M059J (cell line): ENCODE data around the gene C20orf204. TPM values are rescaled to one million over a fixed set of nuclear protein-coding genes. Genes with fewer than 3 reads are reported as not detected.
"Not testable (repeated sequence)": the region's sequence is repeated elsewhere in the genome, so short reads cannot be mapped to it uniquely, and the experiment has no call there.

ENCODE experiments used
- DNase-seq: peaks from one replicate; pipeline ENCODE4 v3.0.0-alpha.2; 2012; ENCODE audit warnings: low read depth
- total RNA-seq: library from RNA; depleted of rRNA; stranded (reverse); fragments of >200 nt; shearing (Covaris generic); gene quantifications from 2 replicates; pipeline ENCODE4 v1.2.3, GENCODE V29; 2014; rRNA removed

C20orf204 gene
- total RNA-seq, result 0.02 TPM in 2 replicates

DNA sequence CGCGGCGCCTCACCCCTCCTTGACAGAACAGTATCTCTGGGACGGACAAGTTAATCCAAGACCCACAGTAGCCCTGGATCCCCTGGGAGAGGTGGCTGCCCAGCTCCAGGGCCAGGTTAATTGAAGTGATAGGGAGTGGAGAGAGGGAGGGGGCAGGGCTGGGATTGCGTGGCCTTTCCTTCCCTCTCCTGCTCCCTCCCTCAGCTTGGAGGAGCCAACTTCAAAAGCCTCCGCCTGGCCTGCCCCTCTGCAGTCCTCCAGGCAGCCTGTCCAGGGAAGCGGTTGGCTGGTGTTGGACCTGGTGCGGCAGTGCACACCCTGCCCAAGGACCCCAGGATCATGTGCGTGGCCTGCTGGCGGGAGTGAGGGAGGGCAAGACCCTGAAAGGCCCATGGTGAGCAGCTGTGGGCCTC lies at the start of gene C20orf204:
C20orf204 (plus strand) TSS at position 250 of the 413 bp plus-strand sequence; CDS start at position 392, 142 bp downstream.
- no peak for DNase-seq

DNA sequence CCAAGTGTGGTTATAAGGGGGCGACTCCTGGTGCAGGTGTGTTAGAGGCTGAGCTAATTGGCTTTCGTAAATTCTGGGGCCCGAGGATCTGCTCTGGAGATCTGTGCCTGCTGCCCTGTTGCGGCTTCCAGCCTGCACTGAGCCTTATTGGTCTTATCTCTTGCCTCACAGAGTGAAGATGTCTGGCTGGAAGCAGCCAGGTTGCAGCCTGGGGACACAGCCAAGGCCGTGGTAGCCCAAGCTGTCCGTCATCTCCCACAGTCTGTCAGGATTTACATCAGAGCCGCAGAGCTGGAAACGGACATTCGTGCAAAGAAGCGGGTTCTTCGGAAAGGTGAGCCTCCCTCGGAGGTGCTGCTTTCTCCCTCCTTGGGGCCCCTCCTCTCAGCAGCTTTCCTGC lies 35.1 kb upstream of the C20orf204 start:
- peak; percentile 29 for DNase-seq

DNA sequence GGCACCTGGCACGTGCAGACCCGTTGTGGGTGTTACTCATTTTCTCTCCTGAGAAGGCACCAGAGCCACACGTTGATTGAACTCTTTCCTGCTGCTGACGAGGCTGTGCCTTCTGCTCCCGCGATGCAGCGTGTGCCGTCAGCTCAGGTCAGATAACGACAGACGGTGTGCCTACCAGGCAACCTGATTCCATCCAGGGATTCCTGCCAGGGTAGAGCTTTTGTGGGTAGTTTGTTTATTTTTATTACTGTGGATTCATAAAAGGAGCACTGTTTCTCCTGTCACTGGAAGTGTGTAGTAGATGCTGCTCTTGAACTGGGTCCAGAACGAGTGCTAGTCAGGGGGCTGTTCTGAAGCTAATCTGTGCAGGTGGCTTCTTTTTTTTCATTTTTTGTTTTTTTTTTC lies 34.4 kb upstream of the C20orf204 start:
- peak; percentile 98 for DNase-seq

GRCh38 chr20:64003960-64004725 lies 31.8 kb upstream of the C20orf204 start:
- no peak for DNase-seq

DNA sequence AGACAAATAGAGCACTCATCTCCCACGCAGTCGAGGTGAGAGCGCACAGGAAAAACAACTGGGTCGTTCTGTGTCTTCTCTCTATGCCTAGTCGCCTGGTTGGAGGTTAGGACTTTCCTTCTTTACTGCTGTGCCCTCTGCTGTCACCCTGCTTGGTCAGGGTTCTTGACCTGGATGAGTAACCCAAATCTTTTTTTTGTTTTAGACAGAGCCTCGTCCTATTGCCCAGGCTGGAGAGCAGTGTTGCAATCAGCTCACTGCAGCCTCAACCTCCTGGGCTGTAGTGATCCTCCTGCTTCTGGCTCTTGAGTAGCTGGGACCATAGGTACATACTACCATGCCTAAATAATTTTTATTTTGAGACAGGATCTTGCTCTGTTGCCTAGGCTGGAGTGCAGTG lies 30.6 kb upstream of the C20orf204 start:
- DNase-seq, result no peak

DNA sequence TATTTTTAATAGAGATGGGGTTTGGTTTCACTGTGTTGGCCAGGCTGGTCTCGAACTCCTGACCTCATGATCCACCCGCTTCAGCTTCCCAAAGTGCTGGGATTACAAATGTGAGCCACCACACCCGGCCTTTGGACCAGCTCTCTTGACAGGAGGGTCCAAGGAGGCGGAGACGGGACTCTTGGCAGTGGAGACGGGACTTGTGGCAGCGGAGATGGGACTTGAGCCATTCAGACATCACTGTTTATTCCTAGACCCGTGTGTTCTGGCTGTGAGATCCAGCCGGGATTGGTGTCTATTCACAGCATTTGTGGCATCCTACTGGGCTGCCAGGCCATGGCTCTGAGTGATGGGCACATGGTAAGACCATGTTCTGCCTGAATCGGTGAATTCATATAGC lies 29.5 kb upstream of the C20orf204 start:
- no peak for DNase-seq

- DNase-seq, result no peak
Measured at GRCh38 chr20:64006902-64007301, 29.1 kb upstream of the C20orf204 start.

DNA sequence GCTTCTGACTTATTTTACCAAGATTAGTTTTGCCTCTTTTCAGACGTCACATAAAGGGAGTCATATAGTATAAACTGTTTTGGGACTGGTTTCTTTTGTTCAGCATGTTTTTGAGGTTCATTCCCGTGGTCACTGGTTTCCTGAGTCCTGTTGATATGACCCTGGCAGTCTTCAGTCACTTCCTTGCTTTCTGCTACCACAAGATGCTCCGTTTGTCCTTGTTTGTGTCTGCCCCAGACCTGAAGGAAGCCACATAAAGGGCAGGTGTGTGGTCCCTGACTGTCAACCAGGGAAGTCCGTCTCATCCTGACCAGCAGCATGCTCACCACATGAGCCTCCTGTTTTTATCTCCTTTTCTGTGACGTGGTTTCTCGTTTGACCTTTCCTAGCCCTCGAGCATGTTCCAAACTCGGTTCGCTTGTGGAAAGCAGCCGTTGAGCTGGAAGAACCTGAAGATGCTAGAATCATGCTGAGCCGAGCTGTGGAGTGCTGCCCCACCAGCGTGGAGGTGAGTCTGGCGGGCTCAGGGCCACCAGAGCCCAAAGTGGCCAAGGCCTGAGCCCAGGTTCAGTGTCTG lies 26.1 kb upstream of the C20orf204 start:
- no peak for DNase-seq

DNA sequence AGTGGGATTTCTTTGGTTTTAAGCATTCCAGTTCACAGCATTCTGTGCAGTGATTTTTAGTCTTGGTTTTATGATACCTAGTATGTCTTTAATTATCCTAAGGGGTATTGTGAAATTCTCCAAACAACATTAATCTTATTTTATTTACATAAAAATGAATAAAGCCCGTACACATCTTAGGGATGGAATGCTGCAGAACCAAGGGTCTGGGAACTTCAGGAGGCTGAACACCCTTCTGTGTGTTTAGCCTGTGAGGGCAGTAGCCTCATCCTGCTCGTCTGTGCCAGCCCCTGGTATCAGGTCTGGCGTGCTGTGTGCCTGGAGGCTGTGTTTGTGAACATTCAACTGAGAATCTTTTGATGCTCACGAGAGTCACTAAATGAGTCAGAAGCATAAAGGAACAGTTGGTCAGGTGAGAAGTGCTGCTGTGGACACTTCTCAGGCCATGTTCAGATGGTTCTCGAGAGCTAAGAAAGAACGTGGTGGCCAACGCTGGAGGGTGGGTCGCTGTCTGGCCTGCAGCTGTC lies 25.2 kb upstream of the C20orf204 start:
- DNase-seq, result peak; percentile 68

DNA sequence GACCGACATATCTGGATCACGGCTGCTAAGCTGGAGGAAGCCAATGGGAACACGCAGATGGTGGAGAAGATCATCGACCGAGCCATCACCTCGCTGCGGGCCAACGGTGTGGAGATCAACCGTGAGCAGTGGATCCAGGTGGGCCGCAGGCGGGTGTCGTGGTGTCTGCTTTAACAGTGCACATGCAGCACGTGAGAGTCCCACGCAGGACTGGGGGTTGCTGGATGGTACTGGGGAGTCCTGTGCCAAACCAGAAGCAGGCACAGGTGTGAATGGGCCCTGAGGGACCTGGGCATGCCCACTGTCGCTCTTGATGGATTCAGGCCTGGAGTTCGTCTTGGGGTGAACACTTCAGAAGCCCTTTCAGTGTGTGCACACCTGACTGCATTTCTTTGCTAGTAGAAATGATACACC lies 24.6 kb upstream of the C20orf204 start:
- no peak for DNase-seq

DNA sequence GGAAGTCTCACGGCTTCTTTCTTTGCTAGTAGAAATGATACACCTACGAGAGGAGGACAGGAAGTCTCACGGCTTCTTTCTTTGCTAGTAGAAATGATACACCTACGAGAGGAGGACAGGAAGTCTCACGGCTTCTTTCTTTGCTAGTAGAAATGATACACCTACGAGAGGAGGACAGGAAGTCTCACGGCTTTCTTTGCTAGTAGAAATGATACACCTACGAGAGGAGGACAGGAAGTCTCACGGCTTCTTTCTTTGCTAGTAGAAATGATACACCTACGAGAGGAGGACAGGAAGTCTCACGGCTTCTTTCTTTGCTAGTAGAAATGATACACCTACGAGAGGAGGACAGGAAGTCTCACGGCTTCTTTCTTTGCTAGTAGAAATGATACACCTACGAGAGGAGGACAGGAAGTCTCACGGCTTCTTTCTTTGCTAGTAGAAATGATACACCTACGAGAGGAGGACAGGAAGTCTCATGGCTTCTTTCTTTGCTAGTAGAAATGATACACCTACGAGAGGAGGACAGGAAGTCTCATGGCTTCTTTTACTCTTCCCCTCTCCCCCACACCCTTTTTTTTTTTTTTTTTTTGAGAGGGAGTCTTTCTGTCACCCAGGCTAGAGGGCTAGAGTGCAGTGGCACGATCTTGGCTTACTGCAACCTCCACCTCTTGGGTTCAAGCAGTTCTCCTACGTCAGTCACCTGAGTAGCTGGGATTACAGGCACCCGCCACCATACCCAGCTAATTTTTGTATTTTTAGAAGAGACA lies 23.4 kb upstream of the C20orf204 start:
- DNase-seq, result not testable (repeated sequence)

DNA sequence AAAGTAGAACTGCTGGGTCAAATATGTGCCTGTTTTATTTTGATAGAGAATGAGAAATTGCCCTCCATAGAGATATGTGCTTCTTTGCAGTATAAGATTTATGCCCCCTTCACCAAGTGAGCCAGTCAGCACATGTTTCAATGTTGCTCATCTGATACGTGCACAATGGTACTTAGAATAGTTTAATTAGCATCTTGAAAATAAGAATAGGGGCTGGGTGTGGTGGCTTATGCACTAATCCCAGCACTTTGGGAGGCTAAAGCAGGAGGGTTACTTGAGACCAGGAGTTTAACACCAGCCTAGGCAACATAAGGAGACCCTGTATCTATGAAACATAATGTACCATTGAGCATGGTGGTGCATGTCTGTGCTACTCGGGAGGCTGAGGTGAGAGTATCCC lies 20.3 kb upstream of the C20orf204 start:
- DNase-seq, result no peak

GRCh38 chr20:64021124-64021975 lies 14.6 kb upstream of the C20orf204 start:
- DNase-seq, result no peak

DNA sequence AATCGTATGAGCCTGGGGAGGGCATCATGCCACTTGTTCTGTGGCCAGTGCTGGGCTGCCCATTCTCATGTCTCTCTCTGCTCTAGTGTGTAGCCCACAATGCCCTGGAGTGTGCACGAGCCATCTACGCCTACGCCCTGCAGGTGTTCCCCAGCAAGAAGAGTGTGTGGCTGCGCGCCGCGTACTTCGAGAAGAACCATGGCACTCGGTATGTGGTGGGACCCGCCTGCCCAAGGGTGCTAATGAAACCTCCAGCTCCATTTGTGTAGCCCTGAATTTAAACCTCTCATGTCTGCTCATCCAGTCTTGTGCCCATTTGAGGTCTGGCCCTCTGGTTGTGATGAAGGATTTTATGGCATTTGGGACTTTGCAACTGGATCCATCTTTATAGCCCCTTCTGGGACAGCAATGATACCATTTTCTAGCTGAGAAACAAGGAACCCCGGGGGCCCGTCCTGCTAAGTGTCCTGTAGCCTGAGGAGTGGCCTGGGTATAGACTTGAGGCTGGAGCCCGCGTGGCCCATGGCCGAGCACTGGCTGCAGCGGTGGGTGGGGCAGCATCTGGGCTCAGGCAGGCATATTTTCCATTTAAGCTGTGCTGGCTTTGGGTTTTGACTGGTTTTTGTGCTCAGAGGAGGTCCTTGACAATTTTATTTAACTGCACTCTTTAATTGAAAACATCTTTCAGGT lies 13.2 kb upstream of the C20orf204 start:
- no peak for DNase-seq

- DNase-seq, result no peak
Measured at GRCh38 chr20:64023361-64024140, 12.4 kb upstream of the C20orf204 start.

DNA sequence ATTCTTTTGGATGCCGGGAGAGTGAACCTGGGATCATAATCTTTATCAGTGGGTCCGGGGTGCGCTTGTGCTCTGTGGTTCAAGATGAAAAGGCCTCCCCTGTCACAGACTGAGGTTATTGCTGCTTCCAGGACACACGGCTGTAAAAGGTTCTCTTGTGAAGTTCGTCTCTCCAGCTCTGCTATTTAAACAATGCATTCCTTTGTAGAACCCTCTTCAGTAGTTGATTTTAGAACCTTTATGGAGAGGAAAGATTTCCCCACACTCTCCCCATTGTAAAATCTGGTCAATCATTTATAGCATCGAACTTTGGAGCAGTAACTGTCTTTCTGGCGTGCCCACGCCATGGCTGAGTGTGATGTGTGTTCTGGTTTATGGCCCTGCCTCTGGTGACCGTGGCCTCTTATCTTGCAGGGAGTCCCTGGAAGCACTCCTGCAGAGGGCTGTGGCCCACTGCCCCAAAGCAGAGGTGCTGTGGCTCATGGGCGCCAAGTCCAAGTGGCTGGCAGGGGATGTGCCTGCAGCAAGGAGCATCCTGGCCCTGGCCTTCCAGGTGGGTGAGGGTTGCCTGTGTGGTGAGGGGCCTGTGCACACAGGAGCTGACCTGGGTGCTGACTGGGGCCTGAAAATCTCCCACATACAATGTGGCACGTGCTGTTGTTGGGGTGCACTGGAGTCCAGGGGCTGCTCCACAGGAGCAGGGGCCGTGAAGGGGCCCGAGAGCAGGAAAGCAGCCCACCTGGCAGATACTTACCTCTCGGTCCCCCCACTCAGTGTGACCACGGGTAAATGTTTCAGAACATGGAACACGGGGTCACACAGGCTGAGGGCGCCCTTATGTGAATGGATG lies 11.6 kb upstream of the C20orf204 start:
- no peak for DNase-seq

DNA sequence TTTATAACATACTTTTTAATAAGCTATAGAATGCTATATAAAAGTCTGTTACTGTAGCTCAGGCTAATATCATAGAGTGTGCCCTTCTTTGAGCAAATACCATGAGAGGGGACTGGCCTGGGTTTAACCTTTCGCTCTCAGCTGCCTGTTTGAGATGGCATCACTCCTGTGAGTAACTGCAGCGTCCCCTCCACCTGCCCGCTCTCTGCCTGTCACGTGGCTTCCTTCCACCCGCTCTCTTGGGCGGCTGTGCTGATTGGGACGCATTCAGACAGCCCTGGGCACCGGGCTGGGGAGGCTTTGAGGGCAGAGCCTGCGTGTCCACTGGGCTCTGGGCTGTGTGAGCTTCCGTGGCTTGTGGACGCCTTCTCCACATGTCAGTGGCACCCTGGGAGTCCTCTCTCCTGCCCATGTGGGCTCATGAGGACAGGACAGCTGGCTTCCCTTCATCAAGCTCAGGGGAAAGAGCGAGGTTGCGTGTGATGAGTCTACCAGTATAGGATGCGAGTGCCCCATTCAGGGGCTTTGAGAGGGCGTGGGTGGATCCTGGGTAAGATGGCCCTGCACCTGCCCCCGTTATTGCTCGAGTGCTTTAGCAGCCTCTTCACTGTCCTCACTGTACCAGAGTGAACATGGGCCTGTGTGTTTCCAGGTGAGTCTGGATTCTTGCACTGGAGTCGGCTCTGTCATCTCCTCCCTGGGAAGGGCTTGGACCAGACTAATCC lies 10.7 kb upstream of the C20orf204 start:
- DNase-seq, result no peak

DNA sequence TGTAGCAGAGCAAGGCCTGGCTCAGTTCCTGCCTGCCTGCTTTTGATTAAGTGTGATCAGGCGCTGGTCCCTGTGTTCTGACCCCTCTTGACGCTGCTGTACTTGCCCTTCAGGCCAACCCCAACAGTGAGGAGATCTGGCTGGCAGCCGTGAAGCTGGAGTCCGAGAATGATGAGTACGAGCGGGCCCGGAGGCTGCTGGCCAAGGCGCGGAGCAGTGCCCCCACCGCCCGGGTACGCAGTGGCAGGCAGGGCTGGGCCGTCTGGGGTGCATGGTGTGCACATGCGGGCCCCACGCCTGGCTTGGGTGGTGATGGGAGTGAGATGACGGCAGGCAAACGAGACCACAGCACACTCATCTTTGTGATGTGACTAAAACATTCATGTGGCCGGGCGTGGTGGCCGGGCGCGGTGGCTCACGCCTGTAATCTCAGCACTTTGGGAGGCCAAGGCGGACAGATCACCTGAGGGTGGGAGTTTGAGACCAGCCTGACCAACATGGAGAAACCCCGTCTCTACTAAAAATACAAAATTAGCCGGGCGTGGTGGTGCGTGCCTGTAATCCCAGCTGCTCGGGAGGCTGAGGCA lies 10.1 kb upstream of the C20orf204 start:
- DNase-seq, result no peak
